HUES48 (cell line): ENCODE measurements around the gene ZNG1E.
"Not testable (repeated sequence)": the region's sequence is repeated elsewhere in the genome, so short reads cannot be mapped to it uniquely, and the experiment has no call there.

Experiments used
- H3K27ac ChIP-seq: one replicate; pipeline ENCODE4 v1.7.0; 2013; ENCODE audit warnings: low read depth, low read length, inconsistent platforms
- H3K27me3 ChIP-seq: 2 replicates; pipeline ENCODE4 v1.6.1; 2013; ENCODE audit warnings: mild to moderate bottlenecking, low read length; ENCODE audit not compliant: control insufficient read depth, insufficient read depth
- H3K36me3 ChIP-seq: 2 replicates; pipeline ENCODE4 v1.6.1; 2013; ENCODE audit warnings: low read length; ENCODE audit not compliant: control insufficient read depth, insufficient read depth
- H3K4me1 ChIP-seq: 2 replicates; pipeline ENCODE4 v1.6.1; 2013; ENCODE audit warnings: mild to moderate bottlenecking, low read length; ENCODE audit not compliant: control insufficient read depth, insufficient read depth
- H3K4me3 ChIP-seq: 2 replicates; pipeline ENCODE4 v1.5.1; 2013; ENCODE audit warnings: mild to moderate bottlenecking, low read depth, low read length
- H3K9ac ChIP-seq: 2 replicates; pipeline ENCODE4 v1.6.1; 2013; ENCODE audit warnings: mild to moderate bottlenecking, low read depth, low read length, moderate library complexity
- H3K9me3 ChIP-seq: 2 replicates; pipeline ENCODE4 v1.6.1; 2013; ENCODE audit warnings: low read length; ENCODE audit not compliant: control insufficient read depth, insufficient read depth

Gene ZNG1E

GRCh38 chr9:65675589-65676021 is at the start of gene ZNG1E:
Gene ZNG1E, plus strand, starts transcription at chr9:65675928. Its CDS starts 49 bp downstream, at chr9:65675977.
- peak within 1 kb of the TSS; percentile 48 for H3K4me3 ChIP-seq
- H3K9ac ChIP-seq, H3K27me3 ChIP-seq, H3K4me1 ChIP-seq, H3K36me3 ChIP-seq, H3K9me3 ChIP-seq, H3K27ac ChIP-seq: not testable (repeated sequence)

- not testable (repeated sequence) for H3K27ac ChIP-seq, H3K9me3 ChIP-seq, H3K9ac ChIP-seq, H3K4me1 ChIP-seq, H3K36me3 ChIP-seq, H3K27me3 ChIP-seq, H3K4me3 ChIP-seq
These were observed 2.1 kb upstream of the ZNG1E start for GRCh38 chr9:65673579-65673978.

GRCh38 chr9:65675018-65675417 is 710 bp upstream of the ZNG1E start:
- H3K4me1 ChIP-seq, H3K9ac ChIP-seq, H3K9me3 ChIP-seq, H3K36me3 ChIP-seq, H3K27ac ChIP-seq, H3K4me3 ChIP-seq, H3K27me3 ChIP-seq: not testable (repeated sequence)

GRCh38 chr9:65676389-65676788 is 661 bp downstream of the ZNG1E start:
- not testable (repeated sequence) for H3K4me1 ChIP-seq, H3K36me3 ChIP-seq, H3K9me3 ChIP-seq, H3K27ac ChIP-seq, H3K9ac ChIP-seq, H3K27me3 ChIP-seq
- H3K4me3 ChIP-seq: peak overlapping the region; percentile 47

GRCh38 chr9:65678533-65678932 is 2.8 kb downstream of the ZNG1E start:
- H3K4me1 ChIP-seq, H3K27me3 ChIP-seq, H3K36me3 ChIP-seq, H3K27ac ChIP-seq, H3K9me3 ChIP-seq, H3K4me3 ChIP-seq, H3K9ac ChIP-seq: not testable (repeated sequence)

- not testable (repeated sequence) for H3K9ac ChIP-seq, H3K27me3 ChIP-seq, H3K4me3 ChIP-seq
These were observed 27.8 kb downstream of the ZNG1E start for GRCh38 chr9:65703550-65703949.

GRCh38 chr9:65714445-65714844 is 38.7 kb downstream of the ZNG1E start:
- not testable (repeated sequence) for H3K9ac ChIP-seq, H3K4me3 ChIP-seq, H3K27me3 ChIP-seq, H3K27ac ChIP-seq, H3K4me1 ChIP-seq, H3K36me3 ChIP-seq, H3K9me3 ChIP-seq

More at GRCh38 chr9:65703550-65703949, 27.8 kb downstream of the ZNG1E start:
- not testable (repeated sequence) for H3K36me3 ChIP-seq, H3K9me3 ChIP-seq, H3K27ac ChIP-seq, H3K4me1 ChIP-seq

- H3K4me3 ChIP-seq, H3K27ac ChIP-seq, H3K9ac ChIP-seq, H3K36me3 ChIP-seq, H3K4me1 ChIP-seq, H3K9me3 ChIP-seq: not testable (repeated sequence)
- peaks cover 25% of the 10 kb centered on the region for H3K27me3 ChIP-seq
These were observed 61.4 kb downstream of the ZNG1E start, which contains the start of gene FOXD4L4 for GRCh38 chr9:65737096-65737564. Gene FOXD4L4, plus strand, starts transcription at chr9:65737146. Its CDS starts 0 bp downstream, at chr9:65737146.

- H3K27ac ChIP-seq, H3K36me3 ChIP-seq: not testable (repeated sequence)
These were observed 62.4 kb downstream of the ZNG1E start for GRCh38 chr9:65738133-65738532.

More at GRCh38 chr9:65738133-65738532, 62.4 kb downstream of the ZNG1E start:
- H3K4me3 ChIP-seq, H3K9me3 ChIP-seq, H3K9ac ChIP-seq, H3K4me1 ChIP-seq: not testable (repeated sequence)
- H3K27me3 ChIP-seq: peaks cover 25% of the 10 kb centered on the region
